ENCODE measurements around the gene CDKL1.
"Not testable (repeated sequence)": the region's sequence is repeated elsewhere in the genome, so short reads cannot be mapped to it uniquely, and the experiment has no call there.

The CDKL1 gene

GRCh38 chr14:50362764-50363713 lies 33.6 kb downstream of the CDKL1 start:
- DNase-seq (ENCODE audit: low read depth, low spot score) = no peak
- ChIA-PET POLR2A (interaction anchor here (0.6 kb wide), 2 partner anchors 34 to 484 kb away, joined by 3 read pairs; partner anchors contain the start of gene CDKL1), CTCF (interaction anchor here (0.9 to 1.6 kb wide), 2 partner anchors 8 to 31 kb away, joined by 3 read pairs; no protein-coding TSS in a partner anchor)
- TF ChIP-seq CTCF (IDR thresholded peaks at IDR 0.05; ENCODE audit: insufficient read depth, low read length, missing control alignments) = no peak
- H3K4me3 ChIP-seq (ENCODE audit: low read depth, low read length) = no peak overlapping the region

GRCh38 chr14:50361473-50362403 lies 34.9 kb downstream of the CDKL1 start:
- CTCF ChIA-PET; H3K4me3 ChIP-seq (ENCODE audit: low read depth, low read length); DNase-seq (ENCODE audit: low read depth, low spot score); POLR2A ChIA-PET: not testable (repeated sequence)

DNA sequence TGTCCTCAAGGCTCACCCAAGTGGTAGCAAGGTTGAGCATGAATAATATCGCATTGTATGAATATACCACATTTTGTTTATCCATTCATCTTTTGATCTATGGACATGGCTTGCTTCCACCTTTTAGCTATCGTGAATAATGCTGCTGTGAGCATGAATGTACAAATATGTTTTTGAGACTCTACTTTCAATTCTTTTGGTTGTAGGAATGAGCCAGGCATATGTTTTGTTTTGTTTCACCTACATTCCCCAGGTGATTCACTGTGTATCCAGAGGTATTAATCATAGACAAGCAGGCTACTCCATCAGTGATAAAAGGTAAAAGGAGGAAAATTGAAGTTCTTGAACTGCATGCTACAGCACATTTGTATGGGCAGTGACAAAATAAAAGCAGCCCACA lies 35.8 kb downstream of the CDKL1 start:
- CTCF ChIA-PET = no interaction called here
- TF ChIP-seq CTCF (IDR thresholded peaks at IDR 0.05; ENCODE audit: insufficient read depth, low read length, missing control alignments) = no peak
- no peak overlapping the region for H3K4me3 ChIP-seq (ENCODE audit: low read depth, low read length)
- DNase-seq (ENCODE audit: low read depth, low spot score) = no peak
- POLR2A ChIA-PET = no interaction called here

- no peak overlapping the region for H3K4me3 ChIP-seq (ENCODE audit: low read depth, low read length)
- TF ChIP-seq CTCF (IDR thresholded peaks at IDR 0.05; ENCODE audit: insufficient read depth, low read length, missing control alignments) = no peak
- POLR2A ChIA-PET = no interaction called here
- CTCF ChIA-PET = no interaction called here
- no peak for DNase-seq (ENCODE audit: low read depth, low spot score)
Observed at GRCh38 chr14:50360093-50360492, 36.6 kb downstream of the CDKL1 start.

- no peak overlapping the region for H3K4me3 ChIP-seq (ENCODE audit: low read depth, low read length)
- CTCF ChIA-PET = interaction anchor here (1.1 kb wide), 1 partner anchor 12 kb away, joined by 3 read pairs; no protein-coding TSS in a partner anchor
- no peak for DNase-seq (ENCODE audit: low read depth, low spot score)
- TF ChIP-seq CTCF (IDR thresholded peaks at IDR 0.05; ENCODE audit: insufficient read depth, low read length, missing control alignments) = no peak
- POLR2A ChIA-PET = no interaction called here
Observed at GRCh38 chr14:50359631-50360030, 37.0 kb downstream of the CDKL1 start.

DNA sequence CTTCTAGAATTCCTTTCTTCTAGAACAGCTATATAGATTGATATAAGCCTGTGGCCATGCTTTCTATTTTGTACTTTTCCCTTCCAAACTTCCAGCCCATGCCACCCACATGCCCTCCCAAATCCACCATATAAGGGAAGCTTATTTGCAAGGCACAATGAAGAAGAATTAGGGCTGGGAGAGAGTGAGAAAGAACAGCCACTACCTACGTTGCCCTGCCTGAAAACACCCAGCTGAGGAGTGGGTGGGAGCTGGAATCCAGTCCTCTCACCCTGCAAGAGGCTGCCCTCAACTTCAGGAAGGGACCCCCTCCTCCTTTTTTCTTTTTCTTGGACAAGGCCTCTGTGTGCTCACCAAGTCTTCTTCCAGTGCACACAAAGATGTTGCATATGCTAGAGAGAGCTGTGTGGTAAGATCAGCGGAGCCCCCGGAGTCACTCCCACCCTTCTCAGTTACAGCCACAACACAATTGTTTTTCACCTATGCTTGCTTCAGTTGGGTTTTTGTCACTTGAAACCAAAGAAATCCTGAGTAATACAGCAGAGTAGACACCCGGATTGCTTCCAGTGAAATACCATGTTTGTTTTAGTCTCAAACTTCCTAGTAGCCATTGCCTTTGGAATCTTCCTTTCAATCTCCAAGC lies 38.8 kb downstream of the CDKL1 start:
- no peak for TF ChIP-seq CTCF (IDR thresholded peaks at IDR 0.05; ENCODE audit: insufficient read depth, low read length, missing control alignments)
- POLR2A ChIA-PET = no interaction called here
- no peak overlapping the region for H3K4me3 ChIP-seq (ENCODE audit: low read depth, low read length)
- DNase-seq (ENCODE audit: low read depth, low spot score) = no peak
- CTCF ChIA-PET = no interaction called here
